Prostate gland (tissue), 2 donors: ENCODE results near the gene GPN1.

Experiments used
- CTCF ChIP-seq, 4 experiments: fragments of 200-600 bp in 2 of 4; fragments of 450-650 bp in 2 of 4; sonication (generic) in 2 of 4; IDR thresholded peaks; 1 replicate in 3 of 4; 2 replicates in 1 of 4; pipeline ENCODE4 v1.5.1; 2016 to 2019; ENCODE audit warnings: antibody characterized with exemption in 4 of 4, mild to moderate bottlenecking in 2 of 4, moderate library complexity in 2 of 4
- POLR2A ChIP-seq: fragments of 450-650 bp; IDR thresholded peaks from one replicate; pipeline ENCODE4 v1.6.1; 2016; ENCODE audit warnings: antibody characterized with exemption, mild to moderate bottlenecking

- TF ChIP-seq POLR2A (no peak), CTCF (IDR thresholded peaks at IDR 0.05) (no peak)
Measured at GRCh38 chr2:27582129-27582694, 46.6 kb upstream of the GPN1 start.
